ENCODE measurements around the gene CRHR1.

Gene CRHR1

GRCh38 chr17:45839442-45839841 lies 55.3 kb downstream of the CRHR1 start:
- TF ChIP-seq REST (IDR thresholded peaks at IDR 0.05; ENCODE audit: insufficient read depth in 1 of 2, low read depth in 2 of 2, low read length in 2 of 2), result no peak
- no peak for TF ChIP-seq TAF1 (IDR thresholded peaks at IDR 0.05; ENCODE audit: borderline replicate concordance, insufficient read depth, low read length)
- no peak for TF ChIP-seq SIN3A (IDR thresholded peaks at IDR 0.05; ENCODE audit: borderline replicate concordance, insufficient read depth, low read length)
- no peak for TF ChIP-seq FOXP2 (optimal IDR thresholded peaks at IDR 0.05; ENCODE audit: borderline replicate concordance, extremely low read depth, extremely low read length, insufficient read depth)

- no peak for TF ChIP-seq REST (IDR thresholded peaks at IDR 0.05; ENCODE audit: insufficient read depth in 1 of 2, low read depth in 2 of 2, low read length in 2 of 2)
- no peak for TF ChIP-seq TAF1 (IDR thresholded peaks at IDR 0.05; ENCODE audit: borderline replicate concordance, insufficient read depth, low read length)
- TF ChIP-seq SIN3A (IDR thresholded peaks at IDR 0.05; ENCODE audit: borderline replicate concordance, insufficient read depth, low read length), result no peak
- TF ChIP-seq POLR2AphosphoS5 (IDR thresholded peaks at IDR 0.05; ENCODE audit: low read depth, low read length), result no peak
- no peak for TF ChIP-seq FOXP2 (optimal IDR thresholded peaks at IDR 0.05; ENCODE audit: borderline replicate concordance, extremely low read depth, extremely low read length, insufficient read depth)
These were observed 57.1 kb downstream of the CRHR1 start for GRCh38 chr17:45841186-45841585.

GRCh38 chr17:45841883-45842525 lies 57.9 kb downstream of the CRHR1 start:
- TF ChIP-seq FOXP2 (optimal IDR thresholded peaks at IDR 0.05; ENCODE audit: borderline replicate concordance, extremely low read depth, extremely low read length, insufficient read depth) (no peak), SIN3A (IDR thresholded peaks at IDR 0.05; ENCODE audit: borderline replicate concordance, insufficient read depth, low read length) (no peak), POLR2AphosphoS5 (IDR thresholded peaks at IDR 0.05; ENCODE audit: low read depth, low read length) (no peak), REST (IDR thresholded peaks at IDR 0.05; ENCODE audit: insufficient read depth in 1 of 2, low read depth in 2 of 2, low read length in 2 of 2) (no peak), TAF1 (IDR thresholded peaks at IDR 0.05; ENCODE audit: borderline replicate concordance, insufficient read depth, low read length) (no peak)

GRCh38 chr17:45843722-45844121 lies 59.6 kb downstream of the CRHR1 start:
- TF ChIP-seq TAF1 (IDR thresholded peaks at IDR 0.05; ENCODE audit: borderline replicate concordance, insufficient read depth, low read length), result no peak
- no peak for TF ChIP-seq REST (IDR thresholded peaks at IDR 0.05; ENCODE audit: insufficient read depth in 1 of 2, low read depth in 2 of 2, low read length in 2 of 2)
- TF ChIP-seq SIN3A (IDR thresholded peaks at IDR 0.05; ENCODE audit: borderline replicate concordance, insufficient read depth, low read length), result no peak
- TF ChIP-seq POLR2AphosphoS5 (IDR thresholded peaks at IDR 0.05; ENCODE audit: low read depth, low read length), result no peak
- no peak for TF ChIP-seq FOXP2 (optimal IDR thresholded peaks at IDR 0.05; ENCODE audit: borderline replicate concordance, extremely low read depth, extremely low read length, insufficient read depth)

Measured in PFSK-1 (cell line).